Hepatocyte (in vitro differentiated cells): ENCODE measurements around the gene CDH22.

Experiments used
- EZH2phosphoT487 ChIP-seq: fragments of 200-600 bp; sonication (generic); IDR thresholded peaks from one replicate; pipeline ENCODE4 v1.6.1; 2018; ENCODE audit warnings: antibody characterized with exemption, mild to moderate bottlenecking, low read depth, moderate library complexity; ENCODE audit not compliant: unreplicated experiment, severe bottlenecking
- TF ChIP-seq, protein P1 (sequence below): fragments of 200-600 bp; sonication (generic); IDR thresholded peaks from 2 replicates; pipeline ENCODE4 v1.5.1; 2016; ENCODE audit warnings: antibody characterized with exemption, mild to moderate bottlenecking; ENCODE audit not compliant: poor library complexity

GRCh38 chr20:46132705-46133120 is 175.6 kb downstream of the CDH22 start:
- TF ChIP-seq, protein P1, sequence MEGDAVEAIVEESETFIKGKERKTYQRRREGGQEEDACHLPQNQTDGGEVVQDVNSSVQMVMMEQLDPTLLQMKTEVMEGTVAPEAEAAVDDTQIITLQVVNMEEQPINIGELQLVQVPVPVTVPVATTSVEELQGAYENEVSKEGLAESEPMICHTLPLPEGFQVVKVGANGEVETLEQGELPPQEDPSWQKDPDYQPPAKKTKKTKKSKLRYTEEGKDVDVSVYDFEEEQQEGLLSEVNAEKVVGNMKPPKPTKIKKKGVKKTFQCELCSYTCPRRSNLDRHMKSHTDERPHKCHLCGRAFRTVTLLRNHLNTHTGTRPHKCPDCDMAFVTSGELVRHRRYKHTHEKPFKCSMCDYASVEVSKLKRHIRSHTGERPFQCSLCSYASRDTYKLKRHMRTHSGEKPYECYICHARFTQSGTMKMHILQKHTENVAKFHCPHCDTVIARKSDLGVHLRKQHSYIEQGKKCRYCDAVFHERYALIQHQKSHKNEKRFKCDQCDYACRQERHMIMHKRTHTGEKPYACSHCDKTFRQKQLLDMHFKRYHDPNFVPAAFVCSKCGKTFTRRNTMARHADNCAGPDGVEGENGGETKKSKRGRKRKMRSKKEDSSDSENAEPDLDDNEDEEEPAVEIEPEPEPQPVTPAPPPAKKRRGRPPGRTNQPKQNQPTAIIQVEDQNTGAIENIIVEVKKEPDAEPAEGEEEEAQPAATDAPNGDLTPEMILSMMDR: peak; percentile 89
- no peak for TF ChIP-seq EZH2phosphoT487
